Umbilical cord (tissue), 2 donors: ENCODE measurements around the gene GDE1. TPM values are rescaled to one million over a fixed set of nuclear protein-coding genes. Genes with fewer than 3 reads are reported as not detected.
"Not testable (repeated sequence)": the region's sequence is repeated elsewhere in the genome, so short reads cannot be mapped to it uniquely, and the experiment has no call there.

Experiments
- DNase-seq: peaks from one replicate; pipeline ENCODE4 v3.0.0-alpha.2; 2015; ENCODE audit warnings: low spot score
- total RNA-seq: library from RNA; depleted of rRNA; stranded (reverse); fragments of >200 nt; gene quantifications from one replicate; pipeline ENCODE4 v1.2.3, GENCODE V29; 2014; ENCODE audit warnings: low replicate concordance; ENCODE audit not compliant: insufficient read depth

Gene GDE1
- total RNA-seq: 35.2 TPM

DNA sequence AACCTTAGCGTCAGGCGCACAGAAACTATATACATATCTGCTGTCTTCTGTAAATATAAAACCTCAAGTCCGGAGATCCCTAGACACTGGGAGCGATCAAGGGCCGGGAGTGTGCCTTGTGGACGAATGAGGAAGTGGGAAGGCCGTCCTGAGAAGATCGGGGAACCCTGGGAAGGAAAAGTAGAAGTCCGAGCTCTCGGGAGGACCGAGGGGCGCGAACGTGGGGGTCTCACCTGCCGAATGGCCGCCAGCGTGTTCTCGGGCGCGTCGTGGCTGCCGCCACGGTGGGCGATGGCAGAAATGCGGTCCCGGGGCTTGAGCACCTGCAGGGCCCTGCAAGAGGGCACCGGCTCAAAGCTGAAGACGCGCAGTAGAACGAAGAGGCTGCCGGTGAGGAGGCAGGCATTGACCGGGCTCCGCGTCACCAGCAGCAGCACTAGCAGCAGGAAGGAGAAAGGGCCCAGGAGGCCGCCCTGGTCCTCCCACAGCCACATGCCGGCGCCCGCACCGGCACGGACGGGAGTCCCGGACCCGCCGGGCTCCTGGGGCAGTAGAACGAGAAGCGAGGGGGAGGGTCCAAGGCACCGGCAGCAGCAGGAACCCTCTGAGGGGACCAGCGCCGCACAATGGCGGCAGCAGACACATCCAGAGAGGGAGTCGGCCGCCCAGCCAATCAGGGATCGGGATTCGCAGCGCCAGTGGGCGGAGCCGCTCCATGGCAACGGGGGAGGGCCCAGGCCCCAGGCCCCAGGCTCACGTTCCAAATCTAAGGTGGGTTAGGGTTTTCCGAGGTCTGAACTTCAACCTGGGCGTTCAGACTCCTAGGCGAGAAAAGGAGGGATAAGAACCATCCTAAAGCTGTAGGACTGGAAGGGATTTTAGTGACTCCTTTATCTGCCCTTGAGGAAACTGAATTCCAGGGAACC, at the start of gene GDE1:
Gene GDE1, minus strand, starts transcription at position 628 of the 926 bp plus-strand sequence. Its CDS starts 134 bp downstream, at position 494.
- peak; percentile 96 for DNase-seq

GRCh38 chr16:19567560-19567959, 45.7 kb upstream of the GDE1 start:
- DNase-seq: no peak

DNA sequence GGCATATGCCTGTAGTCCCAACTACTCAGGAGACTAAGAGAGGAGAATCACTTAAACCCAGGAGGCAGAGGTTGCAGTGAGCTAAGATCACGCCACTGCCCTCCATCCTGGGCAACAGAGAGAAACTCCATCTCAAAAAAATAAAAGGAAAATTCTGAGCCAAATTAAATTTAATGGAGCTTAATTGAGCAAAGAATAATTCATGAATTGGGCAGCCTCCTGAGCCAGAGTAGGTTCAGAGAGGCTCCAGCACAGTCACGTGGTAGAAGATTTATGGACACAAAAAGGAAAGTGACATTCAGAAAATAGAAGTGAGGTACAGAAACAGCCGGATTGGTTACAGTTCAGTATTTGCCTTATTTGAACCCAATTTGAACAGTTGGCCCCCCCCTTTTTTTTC, 44.5 kb upstream of the GDE1 start:
- DNase-seq: no peak

DNA sequence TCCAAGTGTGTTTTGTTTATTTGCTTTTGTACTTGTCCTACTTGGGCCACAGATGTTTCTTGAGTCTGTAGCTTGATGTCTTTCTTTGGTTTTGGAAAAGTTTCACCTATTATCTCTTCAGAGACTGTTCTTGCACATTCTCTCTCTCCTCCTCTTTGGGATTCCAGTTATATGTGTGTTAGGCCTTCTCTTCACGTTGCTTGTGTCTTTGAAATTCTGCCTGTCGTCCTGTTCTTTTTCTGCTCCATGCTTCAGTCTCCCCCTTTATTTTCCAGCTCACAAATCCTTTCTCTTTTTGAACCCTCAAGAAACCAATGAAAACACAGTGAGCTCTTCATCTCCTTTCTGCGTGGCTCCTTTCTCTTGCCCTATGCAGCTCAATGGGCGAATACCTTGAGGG, 41.5 kb upstream of the GDE1 start:
- DNase-seq: no peak

GRCh38 chr16:19560078-19560477, 38.2 kb upstream of the GDE1 start:
- DNase-seq: no peak

DNA sequence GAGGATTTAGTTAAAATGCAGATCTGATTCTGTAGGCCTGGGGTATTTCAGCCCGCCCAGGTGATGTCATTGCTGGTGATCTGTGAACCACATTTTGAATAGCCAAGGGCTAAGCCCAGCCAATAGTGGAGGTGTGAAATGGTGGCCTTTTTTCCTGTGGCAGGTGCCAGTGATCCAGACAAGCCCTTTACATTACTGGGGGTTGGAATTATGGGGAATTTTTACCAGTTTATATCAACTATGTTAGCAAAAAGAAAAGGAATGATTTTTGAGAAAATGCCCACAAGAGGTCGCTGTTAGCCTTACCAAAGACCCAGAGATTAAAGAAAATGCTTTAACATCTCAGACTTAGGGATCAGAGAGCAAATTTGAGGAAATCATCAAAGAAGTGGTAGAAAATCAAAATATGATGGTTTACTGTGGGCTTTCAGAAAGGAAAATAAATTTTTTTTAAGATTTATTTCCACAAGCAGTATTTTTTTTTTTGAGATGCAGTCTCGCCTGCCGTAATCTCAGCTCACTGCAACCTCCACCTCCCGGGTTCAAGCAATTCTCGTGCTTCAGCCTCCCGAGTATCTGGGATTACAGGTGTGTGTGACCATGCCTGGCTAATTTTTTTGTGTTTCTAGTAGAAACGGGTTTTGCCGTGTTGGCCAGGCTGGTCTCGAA, 37.5 kb upstream of the GDE1 start:
- DNase-seq: peak; percentile 55

DNA sequence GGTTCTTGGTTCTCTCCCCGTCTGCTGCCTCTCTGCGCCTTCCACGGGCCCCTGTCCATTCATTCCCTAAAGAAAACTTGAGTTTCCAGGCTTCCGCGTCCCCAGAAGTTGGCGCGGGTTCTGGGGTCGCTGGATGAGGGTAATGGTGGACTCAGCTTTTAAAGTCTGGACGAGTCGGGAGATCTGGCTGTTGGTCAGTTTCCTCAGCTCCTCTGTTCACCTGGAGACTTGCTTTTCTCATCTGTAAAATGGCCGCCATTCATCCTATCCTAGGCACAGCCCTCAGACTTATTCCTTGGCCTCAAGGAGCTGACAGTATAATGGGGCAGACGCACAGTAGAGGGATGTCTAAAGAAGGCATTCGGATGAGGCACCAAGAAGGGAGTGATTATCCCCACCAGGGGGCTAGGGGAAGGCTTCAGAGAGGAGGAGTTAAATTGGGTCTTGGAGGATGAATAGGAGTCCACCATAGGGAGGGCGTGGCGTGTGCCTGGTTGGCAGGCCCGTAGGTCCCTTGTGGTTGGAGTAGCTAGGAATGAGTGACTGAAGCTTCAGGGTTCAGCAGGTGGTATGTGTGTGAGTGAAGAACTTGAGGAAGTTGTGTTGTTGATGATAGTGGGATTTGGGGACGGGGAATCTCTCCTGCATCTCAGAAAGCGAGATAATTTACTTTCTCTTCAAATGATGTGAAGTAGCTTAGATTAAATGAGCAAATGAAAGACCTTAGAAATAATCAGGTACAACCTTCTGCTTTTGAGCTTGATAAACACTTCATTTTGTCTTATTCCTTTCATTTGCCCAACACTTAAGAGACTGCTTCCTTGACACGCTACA, 34.3 kb upstream of the GDE1 start:
- peak; percentile 10 for DNase-seq

DNA sequence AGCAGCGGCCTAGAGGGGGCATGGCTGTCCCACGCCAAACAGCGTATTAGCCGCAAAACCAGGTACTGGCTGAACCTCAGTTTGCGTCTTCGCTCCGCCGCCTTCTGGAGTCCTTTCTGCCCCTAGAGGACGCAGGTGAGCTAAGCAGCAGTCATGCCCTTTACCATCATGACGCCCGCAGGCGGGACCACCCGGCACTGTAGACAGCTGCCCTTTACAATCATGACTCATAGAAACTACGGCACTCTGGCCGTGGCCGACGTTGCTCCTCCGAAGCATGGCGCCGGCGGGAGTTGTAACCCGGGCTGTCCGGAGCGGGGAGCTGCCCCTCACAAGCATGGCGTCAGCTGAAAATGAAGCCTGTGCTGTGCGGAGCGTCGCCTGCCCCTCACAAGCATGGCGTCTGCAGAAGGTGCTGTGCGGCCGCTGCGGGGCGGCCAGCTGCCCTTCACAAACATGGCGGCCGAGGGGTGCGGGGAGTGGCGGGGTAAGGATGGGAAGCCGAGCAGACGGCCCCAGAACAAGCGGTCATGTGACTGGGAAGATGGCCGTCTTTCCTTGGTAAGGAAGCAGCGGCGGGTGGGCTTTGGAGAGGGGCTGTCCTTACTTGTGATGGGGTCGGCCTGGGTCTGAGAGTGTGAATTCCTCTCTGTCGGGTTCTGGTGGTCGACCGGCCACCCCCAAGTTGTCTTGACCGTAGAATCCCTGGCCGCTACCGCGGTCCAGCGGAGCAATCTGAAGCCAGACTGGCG, 33.5 kb upstream of the GDE1 start, which contains the start of gene VPS35L:
Gene VPS35L, plus strand, starts transcription at position 518 of the 752 bp plus-strand sequence. Its CDS starts 27 bp downstream, at position 545.
- peak; percentile 99 for DNase-seq

- DNase-seq: no peak
These were observed 27.8 kb upstream of the GDE1 start for GRCh38 chr16:19549673-19550072.

GRCh38 chr16:19548144-19548543, 26.2 kb upstream of the GDE1 start:
- no peak for DNase-seq

- DNase-seq: not testable (repeated sequence)
These were observed 21.5 kb upstream of the GDE1 start for GRCh38 chr16:19543278-19543996.

DNA sequence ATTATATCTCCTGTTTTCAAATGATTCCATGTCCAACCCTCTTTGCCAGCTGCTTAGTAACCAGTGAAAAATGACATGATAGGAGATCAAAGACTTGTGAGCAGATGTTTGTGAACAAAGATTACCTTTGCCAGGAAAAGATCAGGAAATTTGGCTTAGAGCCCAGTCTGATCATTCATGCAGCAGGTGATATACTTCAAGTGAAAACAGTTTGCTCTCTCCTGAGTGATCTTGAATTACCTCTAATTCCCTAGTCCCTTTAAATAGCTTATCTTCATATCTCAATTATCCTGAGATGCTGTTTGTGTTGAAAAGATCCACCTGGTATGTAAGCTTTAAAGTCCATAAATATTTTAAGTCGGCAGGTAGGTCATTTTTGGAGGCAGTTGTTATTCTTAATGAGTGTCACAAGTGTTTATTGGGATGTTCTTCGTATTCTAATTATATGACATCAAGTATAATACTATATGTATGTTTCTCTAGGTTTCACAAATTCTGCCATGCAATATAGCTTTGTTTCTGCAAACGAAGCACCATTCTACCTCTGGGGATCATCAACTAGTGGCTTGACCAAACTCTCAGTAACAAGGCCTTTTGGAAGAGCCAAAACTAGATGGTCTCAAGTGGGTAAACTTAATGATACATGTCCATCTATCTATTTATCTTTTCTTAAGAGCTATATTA, 20.4 kb upstream of the GDE1 start:
- no peak for DNase-seq

- DNase-seq: no peak
These were observed 18.5 kb upstream of the GDE1 start for GRCh38 chr16:19540241-19540970.

DNA sequence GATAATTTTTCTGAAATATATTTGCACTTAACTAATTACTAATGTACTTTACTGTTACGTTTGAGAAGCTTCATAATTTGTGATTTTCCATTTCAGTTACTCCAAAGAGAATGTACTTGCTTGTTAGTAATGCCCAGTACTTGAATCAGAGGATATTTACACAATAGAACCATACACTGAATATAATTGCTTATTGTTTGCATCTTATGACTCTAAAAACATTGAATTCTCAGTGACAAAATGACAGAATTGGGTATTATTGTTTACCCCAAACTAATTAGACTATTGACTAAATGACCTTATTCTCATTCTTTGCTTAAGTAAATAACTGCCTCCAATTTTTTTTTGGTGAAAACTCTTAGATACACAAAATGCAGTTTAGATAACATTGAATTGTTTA, 10.7 kb upstream of the GDE1 start:
- no peak for DNase-seq

DNA sequence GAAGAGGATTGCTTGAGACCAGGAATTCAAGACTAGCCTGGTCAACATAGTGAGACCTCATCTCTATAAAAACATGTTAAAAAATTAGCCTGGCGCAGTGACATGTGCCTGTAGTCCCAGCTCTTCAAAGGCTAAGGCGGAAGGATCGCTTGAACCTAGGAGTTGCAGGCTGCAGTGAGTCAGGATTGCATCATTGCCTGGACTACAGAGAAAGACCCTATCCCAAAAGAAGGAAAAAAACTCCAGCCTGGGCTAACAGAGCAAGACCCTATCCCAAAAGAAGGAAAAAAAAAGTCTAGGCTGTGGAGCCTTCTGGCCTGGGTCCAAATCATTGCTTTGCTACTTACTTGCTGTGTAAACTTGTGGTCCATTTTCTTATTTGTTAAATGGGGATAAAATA, 6.8 kb upstream of the GDE1 start:
- no peak for DNase-seq

- DNase-seq: no peak
These were observed 5.3 kb upstream of the GDE1 start for GRCh38 chr16:19527161-19527560.

DNA sequence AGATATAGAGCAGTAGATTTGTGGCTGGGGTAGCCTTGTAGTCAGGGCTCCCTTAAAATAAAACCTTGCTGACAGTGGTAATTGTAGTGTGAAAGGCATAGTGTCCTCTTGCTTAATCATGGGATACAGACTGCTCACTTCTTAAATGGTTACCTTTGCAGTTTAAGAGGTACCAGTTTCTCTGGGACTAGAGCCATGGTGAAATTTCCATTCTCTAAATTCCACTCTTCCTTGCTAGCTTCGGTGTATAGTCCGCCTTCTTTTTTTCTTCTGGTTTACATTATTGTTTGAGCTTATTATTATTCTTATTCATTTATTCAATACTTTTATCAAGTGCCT, 3.5 kb upstream of the GDE1 start:
- no peak for DNase-seq

DNA sequence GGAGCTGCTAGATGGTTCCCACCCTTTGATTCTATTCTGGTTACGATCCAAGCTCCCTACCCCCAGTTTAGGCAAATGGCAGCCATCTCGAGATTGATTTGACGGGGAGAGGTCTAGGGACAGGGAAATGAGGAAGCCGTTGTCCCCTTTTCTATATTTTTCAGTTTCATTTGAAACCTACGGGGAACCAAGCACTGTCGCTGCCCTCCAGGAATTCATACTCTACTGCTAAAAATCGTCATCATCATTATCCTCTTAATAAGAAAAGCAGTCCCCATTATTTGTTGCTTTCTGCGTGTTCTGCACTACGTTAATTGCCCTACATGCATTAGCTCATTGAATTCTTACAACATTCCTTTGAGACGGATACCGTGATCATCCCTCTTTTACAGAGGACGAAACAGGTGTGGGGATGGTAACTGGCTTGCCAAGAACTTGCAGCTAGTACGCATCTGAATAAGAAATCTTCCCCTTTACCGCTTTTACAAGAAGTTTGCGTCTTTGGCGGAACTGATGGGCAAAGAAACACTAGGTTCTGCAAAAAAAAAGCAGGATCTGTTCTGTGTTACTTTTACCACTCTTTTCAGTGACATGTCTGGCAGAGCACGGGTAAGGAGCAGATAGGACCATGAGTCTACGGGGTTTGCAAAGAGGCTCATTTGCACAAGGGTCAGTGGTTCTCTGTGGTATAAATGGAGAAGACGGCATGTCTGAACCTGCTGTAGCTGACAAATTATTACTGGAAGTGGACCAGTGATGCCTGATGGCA, 2.9 kb upstream of the GDE1 start:
- DNase-seq: peak; percentile 30

DNA sequence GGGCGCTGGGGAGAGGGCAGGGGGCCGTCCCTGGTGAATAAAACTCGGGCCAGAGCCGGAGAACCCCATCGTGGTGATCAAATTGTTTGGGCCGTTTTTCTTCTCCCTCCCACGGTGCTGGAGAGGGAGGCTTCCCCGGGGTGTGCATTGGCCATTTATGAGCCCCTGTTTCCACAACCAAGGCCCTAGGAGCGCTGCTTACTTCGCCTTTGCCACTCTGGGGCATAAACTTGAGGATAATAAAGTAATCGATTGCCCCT, 2.4 kb upstream of the GDE1 start:
- DNase-seq: no peak
